Eye (tissue), 1 donor: ENCODE data around the gene THBS2.
"Not testable (repeated sequence)": the region's sequence is repeated elsewhere in the genome, so short reads cannot be mapped to it uniquely, and the experiment has no call there.

Source experiments
- DNase-seq: peaks from one replicate; pipeline ENCODE4 v3.0.0-alpha.2; 2015

Gene THBS2

GRCh38 chr6:169205176-169206160, 48.2 kb downstream of the THBS2 start:
- DNase-seq = no peak

- no peak for DNase-seq
These were observed 49.5 kb downstream of the THBS2 start for GRCh38 chr6:169204167-169204566.

- DNase-seq = no peak
These were observed 51.7 kb downstream of the THBS2 start for GRCh38 chr6:169201985-169202384.

- DNase-seq = no peak
These were observed 52.6 kb downstream of the THBS2 start for GRCh38 chr6:169200893-169201514.

- no peak for DNase-seq
These were observed 53.9 kb downstream of the THBS2 start for GRCh38 chr6:169199625-169200335.

- DNase-seq = no peak
These were observed 54.8 kb downstream of the THBS2 start for GRCh38 chr6:169198885-169199284.

GRCh38 chr6:169197929-169198328, 55.7 kb downstream of the THBS2 start:
- not testable (repeated sequence) for DNase-seq

GRCh38 chr6:169196279-169196678, 57.4 kb downstream of the THBS2 start:
- DNase-seq = not testable (repeated sequence)

GRCh38 chr6:169194737-169195136, 58.9 kb downstream of the THBS2 start:
- DNase-seq = no peak

GRCh38 chr6:169190970-169191369, 62.7 kb downstream of the THBS2 start:
- DNase-seq = no peak

GRCh38 chr6:169190144-169190584, 63.5 kb downstream of the THBS2 start:
- DNase-seq = peak; percentile 34

- DNase-seq = no peak
These were observed 64.0 kb downstream of the THBS2 start for GRCh38 chr6:169189686-169190085.

GRCh38 chr6:169189182-169189581, 64.5 kb downstream of the THBS2 start:
- DNase-seq = no peak

GRCh38 chr6:169188475-169188874, 65.2 kb downstream of the THBS2 start:
- DNase-seq = peak; percentile 35

- no peak for DNase-seq
These were observed 65.6 kb downstream of the THBS2 start for GRCh38 chr6:169188051-169188470.

GRCh38 chr6:169186496-169187169, 67.0 kb downstream of the THBS2 start:
- DNase-seq = no peak

GRCh38 chr6:169185692-169186485, 67.8 kb downstream of the THBS2 start:
- no peak for DNase-seq

GRCh38 chr6:169185011-169185521, 68.6 kb downstream of the THBS2 start:
- no peak for DNase-seq

GRCh38 chr6:169184419-169184818, 69.2 kb downstream of the THBS2 start:
- DNase-seq = no peak

GRCh38 chr6:169183233-169183632, 70.4 kb downstream of the THBS2 start:
- DNase-seq = no peak

GRCh38 chr6:169179831-169180230, 73.8 kb downstream of the THBS2 start:
- not testable (repeated sequence) for DNase-seq
